GM12878 (cell line): Measurements from ENCODE around the gene GRM7.

ENCODE experiments used
- EGR1 ChIP-seq, 2 experiments: IDR thresholded peaks; 1 replicate in 1 of 2; 2 replicates in 1 of 2; pipeline ENCODE4 v1.6.1; 2011 to 2012; ENCODE audit warnings: low read depth in 2 of 2, low read length in 2 of 2, borderline replicate concordance in 1 of 2, mild to moderate bottlenecking in 1 of 2, moderate library complexity in 1 of 2
- EZH2 ChIP-seq: IDR thresholded peaks from 2 replicates; pipeline ENCODE4 v1.6.1; 2012; ENCODE audit warnings: low read depth, mild to moderate bottlenecking, control low read depth, inconsistent platforms, low read length, borderline replicate concordance; ENCODE audit not compliant: control insufficient read depth
- RAD21 ChIP-seq: IDR thresholded peaks from 2 replicates; pipeline ENCODE4 v1.6.1; 2011; ENCODE audit warnings: mild to moderate bottlenecking, low read depth, low read length, moderate library complexity; ENCODE audit not compliant: insufficient read depth
- SMC3 ChIP-seq: IDR thresholded peaks from 2 replicates; pipeline ENCODE4 v1.6.1; 2011; ENCODE audit warnings: low read length, improper control_type of control experiment, borderline replicate concordance

- no peak for TF ChIP-seq EGR1 (IDR thresholded peaks at IDR 0.05; ENCODE audit: borderline replicate concordance in 1 of 2, low read depth in 2 of 2, low read length in 2 of 2)
- no peak for TF ChIP-seq SMC3
- no peak for TF ChIP-seq EZH2
- no peak for TF ChIP-seq RAD21
These were observed 879.5 kb downstream of the GRM7 start for GRCh38 chr3:7740458-7740857.
